CD4-positive, alpha-beta T cell treated with Interleukin-17A for 4 hours (primary cell): ENCODE measurements around the gene BLTP3B.

Experiments
- DNase-seq: peaks from one replicate; pipeline ENCODE4 v3.0.0-alpha.2; 2020; ENCODE audit warnings: mixed read lengths

BLTP3B gene

GRCh38 chr12:100106861-100107260 is 35.8 kb downstream of the BLTP3B start:
- no peak for DNase-seq

- no peak for DNase-seq
Measured at GRCh38 chr12:100105661-100106060, 37.0 kb downstream of the BLTP3B start.

GRCh38 chr12:100101000-100101399 is 41.7 kb downstream of the BLTP3B start:
- DNase-seq, result no peak
